OCI-LY7 (cell line): Measurements from ENCODE around the gene MRPL53.

Experiments
- EZH2phosphoT487 ChIP-seq: fragments of 200-600 bp; sonication (generic); IDR thresholded peaks from 2 replicates; pipeline ENCODE4 v1.6.1; 2018; ENCODE audit warnings: low read depth, borderline replicate concordance, mild to moderate bottlenecking, mixed run types, antibody characterized with exemption, low read length, moderate library complexity, mixed read lengths
- TF ChIP-seq, protein P1 (sequence below): fragments of 200-600 bp; sonication (generic); conservative IDR thresholded peaks from 2 replicates; pipeline ENCODE4 v1.5.1; 2014; ENCODE audit warnings: mild to moderate bottlenecking, antibody characterized with exemption, low read length, moderate library complexity, mixed read lengths

GRCh38 chr2:74472945-74473258 is 422 bp upstream of the MRPL53 start:
- TF ChIP-seq, protein P1, sequence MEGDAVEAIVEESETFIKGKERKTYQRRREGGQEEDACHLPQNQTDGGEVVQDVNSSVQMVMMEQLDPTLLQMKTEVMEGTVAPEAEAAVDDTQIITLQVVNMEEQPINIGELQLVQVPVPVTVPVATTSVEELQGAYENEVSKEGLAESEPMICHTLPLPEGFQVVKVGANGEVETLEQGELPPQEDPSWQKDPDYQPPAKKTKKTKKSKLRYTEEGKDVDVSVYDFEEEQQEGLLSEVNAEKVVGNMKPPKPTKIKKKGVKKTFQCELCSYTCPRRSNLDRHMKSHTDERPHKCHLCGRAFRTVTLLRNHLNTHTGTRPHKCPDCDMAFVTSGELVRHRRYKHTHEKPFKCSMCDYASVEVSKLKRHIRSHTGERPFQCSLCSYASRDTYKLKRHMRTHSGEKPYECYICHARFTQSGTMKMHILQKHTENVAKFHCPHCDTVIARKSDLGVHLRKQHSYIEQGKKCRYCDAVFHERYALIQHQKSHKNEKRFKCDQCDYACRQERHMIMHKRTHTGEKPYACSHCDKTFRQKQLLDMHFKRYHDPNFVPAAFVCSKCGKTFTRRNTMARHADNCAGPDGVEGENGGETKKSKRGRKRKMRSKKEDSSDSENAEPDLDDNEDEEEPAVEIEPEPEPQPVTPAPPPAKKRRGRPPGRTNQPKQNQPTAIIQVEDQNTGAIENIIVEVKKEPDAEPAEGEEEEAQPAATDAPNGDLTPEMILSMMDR: no peak
- no peak for TF ChIP-seq EZH2phosphoT487
